NCI-H2107 treated with DMSO at 0.1 percent for 48 hours (cell line): ENCODE data around the gene LARGE1.
A peak's percentile ranks its signal among the peaks of the same experiment; 100 is the strongest.

Experiments used
- DNase-seq: peaks from one replicate; lab custom pipeline; 2025; ENCODE audit not compliant: unreplicated experiment; lab: John Stamatoyannopoulos, UW

LARGE1 gene

GRCh38 chr22:33337524-33337923 is 582.8 kb downstream of the LARGE1 start:
- no peak for DNase-seq

GRCh38 chr22:33335611-33336279 is 584.5 kb downstream of the LARGE1 start:
- no peak for DNase-seq

DNA sequence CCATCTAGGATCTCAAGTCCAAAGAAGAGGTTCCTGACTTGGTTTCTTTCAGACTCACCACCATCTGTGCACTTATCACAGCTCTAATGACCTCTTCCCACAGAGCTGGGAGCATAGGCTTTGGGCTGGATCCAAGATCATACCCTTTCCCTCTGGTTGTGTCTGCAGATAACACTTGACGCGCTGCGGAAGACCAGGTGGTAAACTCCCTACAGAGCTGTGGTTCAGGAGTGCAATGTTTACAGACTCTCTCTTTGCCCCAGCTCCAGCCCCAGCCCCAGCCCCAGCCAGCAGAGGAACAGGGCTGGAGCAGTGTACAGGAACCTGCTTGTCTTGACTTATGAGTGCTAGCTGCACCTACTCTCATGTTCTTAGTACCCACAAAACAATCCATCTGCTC is 587.7 kb downstream of the LARGE1 start:
- peak; percentile 39 for DNase-seq

- DNase-seq: no peak
Observed at GRCh38 chr22:33331017-33331416, 589.3 kb downstream of the LARGE1 start.

GRCh38 chr22:33330534-33330933 is 589.7 kb downstream of the LARGE1 start:
- DNase-seq: no peak

GRCh38 chr22:33329398-33329797 is 590.9 kb downstream of the LARGE1 start:
- no peak for DNase-seq

DNA sequence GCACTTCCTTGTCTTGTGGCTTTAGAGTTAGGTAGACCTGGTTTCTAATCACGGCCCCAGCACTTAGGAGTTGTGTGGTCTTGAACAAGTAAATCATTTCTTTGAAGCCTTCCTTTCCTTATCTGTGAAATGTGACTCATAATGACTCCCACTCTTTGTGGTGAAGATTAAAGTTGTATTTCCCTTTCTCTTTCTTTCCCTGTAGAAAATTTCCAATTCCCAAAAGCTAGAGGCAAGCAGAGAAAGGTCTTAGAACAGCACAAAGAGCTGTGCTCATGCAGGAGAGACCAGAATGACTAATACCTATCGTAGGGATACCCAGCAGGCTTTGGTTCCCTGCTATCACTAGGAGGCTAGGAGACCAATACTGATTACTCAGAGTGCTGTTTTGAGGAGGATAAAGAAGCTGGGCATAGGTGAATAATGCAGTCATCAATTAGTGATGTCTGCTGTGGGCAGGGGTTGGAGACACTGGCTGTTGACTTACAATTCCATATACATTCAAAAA is 591.4 kb downstream of the LARGE1 start:
- no peak for DNase-seq

DNA sequence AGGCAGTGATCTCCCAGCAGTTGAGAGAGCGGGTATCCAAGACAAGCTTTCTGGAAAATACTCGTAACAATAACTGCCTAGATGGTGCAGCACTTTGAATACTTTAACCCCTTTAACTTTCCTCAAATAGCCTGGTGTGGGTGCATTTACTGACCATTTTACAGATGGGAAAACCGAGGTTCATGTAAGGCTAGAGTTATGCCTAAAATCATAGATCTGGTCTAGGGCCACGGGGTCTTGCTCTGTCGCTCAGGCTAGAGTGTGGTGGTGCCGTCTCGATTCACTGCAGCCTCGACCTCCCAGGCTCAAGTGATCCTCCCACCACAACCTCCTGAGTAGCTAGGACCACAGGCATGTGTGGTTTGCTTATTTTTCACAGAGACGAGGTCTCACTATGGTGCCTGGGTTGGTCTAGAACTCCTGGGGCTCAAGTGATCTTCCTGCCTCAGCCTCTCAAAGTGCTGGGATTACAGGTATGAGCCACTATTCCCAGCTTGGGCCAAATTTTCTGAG is 592.9 kb downstream of the LARGE1 start:
- no peak for DNase-seq

DNA sequence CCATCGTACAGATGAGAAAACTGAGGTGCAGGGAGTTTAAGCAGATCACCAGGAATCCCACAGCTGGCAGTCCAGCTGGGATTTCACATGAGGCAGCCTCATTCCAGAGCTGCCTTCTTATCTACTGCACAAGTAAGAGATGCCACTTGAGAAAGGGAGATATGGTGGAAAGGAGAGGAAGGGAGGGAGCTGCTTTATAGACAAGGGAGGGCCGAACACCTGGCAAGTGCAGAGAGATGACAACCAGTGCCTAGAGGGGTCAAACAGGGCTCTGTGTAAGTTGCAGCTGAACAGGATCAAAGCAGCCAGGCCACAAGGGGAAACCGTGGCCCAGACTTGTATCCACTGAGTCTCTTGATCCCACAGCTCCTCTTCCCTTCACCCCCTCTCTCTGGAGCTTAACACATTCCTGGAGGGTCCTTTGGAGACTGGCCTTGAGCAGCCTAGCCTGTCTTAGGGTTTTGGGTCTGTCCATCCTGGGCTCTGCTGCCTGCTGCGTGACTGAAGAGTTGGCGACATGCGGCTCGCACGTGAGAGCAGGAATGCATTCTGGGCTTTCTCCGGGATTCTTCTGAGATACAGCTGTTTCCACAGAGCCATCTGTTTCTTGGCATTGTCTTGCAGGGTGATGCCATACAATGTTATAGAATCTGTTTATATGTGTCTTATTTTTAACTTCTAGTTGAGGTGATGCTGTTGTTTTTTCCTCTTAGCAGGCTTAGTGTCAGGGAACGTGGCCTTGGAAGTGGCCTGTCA is 593.6 kb downstream of the LARGE1 start:
- no peak for DNase-seq

GRCh38 chr22:33325232-33326004 is 594.9 kb downstream of the LARGE1 start:
- DNase-seq: no peak

DNA sequence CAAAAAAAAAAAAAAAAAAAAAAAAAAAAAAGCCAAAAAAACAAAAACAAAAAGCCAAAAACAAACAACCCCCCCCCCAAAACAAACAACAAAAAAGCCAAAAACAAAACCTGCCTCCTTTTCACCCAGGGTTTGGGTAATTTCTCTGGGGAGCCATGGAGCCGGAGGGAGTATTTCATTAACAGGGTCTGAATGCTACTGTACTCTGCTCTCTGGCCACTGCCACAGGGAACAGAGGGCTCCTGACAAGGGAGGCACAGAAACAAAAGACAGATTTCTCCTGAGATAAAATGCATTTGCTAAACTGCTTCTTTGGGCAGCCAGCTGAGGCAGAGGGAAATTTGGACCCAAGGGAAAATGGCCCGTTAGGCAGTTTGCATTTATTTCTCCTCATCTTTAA is 596.0 kb downstream of the LARGE1 start:
- DNase-seq: no peak

GRCh38 chr22:33321466-33321865 is 598.8 kb downstream of the LARGE1 start:
- DNase-seq: no peak

- no peak for DNase-seq
Observed at GRCh38 chr22:33315954-33316353, 604.3 kb downstream of the LARGE1 start.

DNA sequence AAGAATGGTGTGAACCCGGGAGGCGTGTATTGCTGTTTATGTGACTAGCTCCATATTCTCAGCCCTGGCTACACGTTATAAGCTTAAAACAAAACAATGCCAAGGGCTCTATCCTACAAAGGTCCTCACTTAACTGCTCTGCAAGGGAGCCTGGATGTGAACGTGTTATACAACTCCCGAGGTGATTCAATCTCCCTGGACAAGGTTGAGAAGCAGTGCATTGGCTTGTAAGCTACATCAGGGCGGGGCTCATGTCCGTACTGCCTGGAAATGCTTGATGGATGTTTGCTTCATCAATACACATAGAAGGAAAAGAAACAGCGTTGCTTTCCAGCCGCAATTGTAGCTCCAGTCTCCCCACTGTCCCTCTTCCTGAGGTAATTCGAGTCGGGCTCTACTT is 605.2 kb downstream of the LARGE1 start:
- no peak for DNase-seq

DNA sequence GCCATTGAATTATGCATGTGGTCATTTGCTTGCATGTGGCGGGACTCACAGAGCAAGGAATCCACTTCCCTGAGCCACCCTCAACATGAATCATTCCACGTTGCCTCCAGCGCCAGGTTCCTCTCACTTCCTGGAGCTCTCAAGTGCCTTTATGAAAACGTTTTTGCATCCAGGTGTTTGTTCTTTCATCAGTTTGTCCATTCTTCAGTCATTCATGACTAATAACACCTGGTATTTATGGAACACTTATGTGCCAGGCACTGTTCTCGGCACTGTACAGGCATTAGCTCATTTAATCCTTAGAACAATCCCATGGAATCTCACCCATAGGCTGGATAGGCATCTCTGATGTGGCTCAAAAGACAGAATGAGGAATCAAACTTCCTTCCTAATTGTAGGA is 606.0 kb downstream of the LARGE1 start:
- DNase-seq: no peak

DNA sequence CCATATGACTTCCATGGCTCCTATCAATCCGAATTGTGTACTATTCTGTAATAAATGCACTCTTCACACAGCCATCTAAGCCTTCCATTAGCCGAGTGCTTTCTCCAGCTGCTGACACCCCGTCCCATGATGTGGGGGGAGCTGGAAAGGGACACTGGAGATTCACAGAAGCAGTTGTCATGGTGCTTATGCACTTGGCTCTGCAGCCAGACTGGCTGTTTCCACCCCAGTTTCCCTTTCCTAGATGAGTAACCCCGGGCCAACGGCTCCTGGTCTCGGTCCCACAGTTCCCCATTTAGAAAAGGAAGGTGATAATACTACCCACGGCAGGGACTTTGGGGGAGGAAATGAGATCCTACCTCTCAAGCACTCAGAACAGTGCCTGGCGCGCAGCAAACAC is 617.2 kb downstream of the LARGE1 start:
- no peak for DNase-seq

DNA sequence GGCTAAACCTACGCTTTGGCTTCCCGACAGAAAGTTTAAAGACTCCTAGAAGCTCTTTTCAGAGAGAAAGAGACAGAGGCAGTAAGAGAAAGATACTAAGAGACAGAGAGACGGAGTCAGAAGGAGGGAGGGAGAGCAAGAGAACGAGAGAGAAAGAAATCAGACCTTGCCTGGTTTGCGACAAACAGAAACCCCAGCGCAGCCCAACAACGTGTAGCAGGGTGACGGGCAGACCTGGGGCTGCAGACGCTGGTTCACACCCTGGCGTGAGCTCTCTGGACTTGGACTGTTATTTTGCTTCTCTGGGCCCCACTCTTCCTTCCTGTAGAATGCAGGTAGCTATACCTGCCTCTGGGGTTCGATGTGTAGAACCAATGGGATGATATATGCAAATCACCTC is 617.7 kb downstream of the LARGE1 start:
- no peak for DNase-seq

DNA sequence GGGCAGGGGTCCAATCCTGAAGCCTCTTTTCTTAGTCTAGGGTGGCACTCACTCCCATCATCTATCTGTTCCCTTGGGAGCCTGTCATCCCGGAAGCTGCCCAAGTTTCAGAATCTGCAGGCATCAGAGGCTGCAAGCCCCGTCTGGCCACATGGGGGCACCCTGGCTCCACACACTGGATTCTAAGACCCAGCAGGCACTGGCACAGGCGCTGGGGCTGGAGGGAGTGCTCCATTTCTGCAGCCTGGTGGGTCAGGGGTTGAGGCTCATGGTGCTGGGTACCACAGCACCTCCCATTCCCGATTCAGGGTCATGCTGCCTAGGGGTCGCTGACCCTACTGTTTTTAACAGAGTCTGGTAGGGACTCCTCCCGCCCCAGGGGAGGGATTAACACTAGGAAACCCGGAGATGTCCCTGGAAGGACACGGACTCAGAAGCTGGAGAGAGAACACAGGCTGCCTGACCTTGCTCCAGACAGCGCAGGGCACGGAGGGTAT is 618.2 kb downstream of the LARGE1 start:
- DNase-seq: peak; percentile 24

GRCh38 chr22:33300165-33300564 is 620.1 kb downstream of the LARGE1 start:
- DNase-seq: no peak

DNA sequence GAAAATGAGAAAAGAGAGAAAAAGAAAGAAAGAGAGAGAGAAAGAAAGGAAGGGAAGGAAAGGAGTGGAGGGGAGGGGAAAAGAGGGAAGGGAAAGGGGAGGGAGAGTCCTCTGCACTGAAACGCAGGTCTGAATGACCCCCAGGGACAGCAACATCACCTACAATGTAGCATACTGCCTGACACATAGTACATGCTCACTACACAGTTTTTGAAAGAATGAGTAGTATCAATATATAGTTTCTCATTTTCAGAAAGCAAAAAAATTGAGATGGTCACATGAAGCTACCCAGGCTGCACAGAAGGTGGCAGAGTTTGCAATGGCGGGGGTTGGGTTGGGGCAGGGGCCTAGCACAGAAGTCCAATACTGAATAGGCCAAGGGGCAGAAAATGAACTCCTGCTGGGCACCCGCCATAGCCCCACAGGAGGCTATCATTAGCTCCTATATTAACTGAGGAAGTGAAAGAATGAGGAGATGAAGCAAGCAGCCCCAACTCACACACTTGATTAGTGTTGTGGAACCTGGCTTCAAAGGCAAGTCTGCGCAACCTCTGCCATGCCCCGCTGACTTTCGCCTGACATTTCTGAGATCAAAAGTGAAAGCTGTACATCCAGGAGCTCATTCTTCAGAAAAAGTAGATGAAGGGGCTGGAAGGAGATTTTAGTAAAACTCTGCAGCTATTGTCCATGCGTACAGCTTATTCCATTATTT is 620.9 kb downstream of the LARGE1 start:
- DNase-seq: no peak

DNA sequence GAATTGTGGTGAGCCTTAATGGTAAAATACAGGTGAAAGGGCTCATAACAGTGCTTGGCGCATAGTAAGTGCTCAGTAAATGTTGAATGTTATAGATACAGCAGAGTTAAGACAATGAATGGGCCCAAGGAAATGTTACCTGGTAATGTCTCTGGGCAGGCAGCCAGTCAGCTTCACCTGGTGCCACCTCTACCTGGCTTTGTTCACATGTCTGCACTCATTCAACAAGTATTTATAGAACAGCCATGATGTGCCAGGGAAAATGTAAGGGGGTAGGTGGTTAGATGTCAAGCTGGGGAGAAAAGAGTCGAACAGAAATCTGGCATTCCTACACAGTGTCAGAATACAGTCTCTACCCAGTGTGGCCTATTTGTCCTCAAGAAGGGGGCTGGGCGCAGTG is 623.3 kb downstream of the LARGE1 start:
- no peak for DNase-seq
